DOHH2 (cell line): ENCODE results near the gene MSH5.

ENCODE experiments used
- H3F3A ChIP-seq: fragments of 200-600 bp; sonication (generic), shearing (Covaris generic); 2 replicates; pipeline ENCODE4 v1.6.0; 2016; ENCODE audit warnings: antibody characterized with exemption, mild to moderate bottlenecking; ENCODE audit not compliant: control insufficient read depth, insufficient read depth
- H3K27ac ChIP-seq: fragments of 200-600 bp; sonication (generic); 2 replicates; pipeline ENCODE4 v1.5.1; 2014; ENCODE audit warnings: low read depth, mild to moderate bottlenecking, low read length, moderate library complexity
- H3K27me3 ChIP-seq: fragments of 200-600 bp; sonication (generic); 2 replicates; pipeline ENCODE4 v1.6.1; 2014; ENCODE audit warnings: mild to moderate bottlenecking, low read length, mixed read lengths; ENCODE audit not compliant: control insufficient read depth
- H3K36me3 ChIP-seq: fragments of 200-600 bp; sonication (generic); 2 replicates; pipeline ENCODE4 v1.6.1; 2014; ENCODE audit warnings: mild to moderate bottlenecking, low read length, moderate library complexity, mixed read lengths; ENCODE audit not compliant: control insufficient read depth
- H3K4me1 ChIP-seq: fragments of 200-600 bp; sonication (generic); 2 replicates; pipeline ENCODE4 v1.6.1; 2014; ENCODE audit warnings: mild to moderate bottlenecking, low read length, mixed read lengths; ENCODE audit not compliant: control insufficient read depth
- H3K4me2 ChIP-seq: fragments of 200-600 bp; sonication (generic); 2 replicates; pipeline ENCODE4 v1.6.0; 2014; ENCODE audit warnings: mild to moderate bottlenecking, low read length, moderate library complexity
- H3K4me3 ChIP-seq: fragments of 200-600 bp; sonication (generic); 2 replicates; pipeline ENCODE4 v1.5.1; 2014; ENCODE audit warnings: mild to moderate bottlenecking, low read length, mixed read lengths
- H3K79me2 ChIP-seq: fragments of 200-600 bp; sonication (generic); 2 replicates; pipeline ENCODE4 v1.6.1; 2014; ENCODE audit warnings: mild to moderate bottlenecking, low read length, mixed read lengths; ENCODE audit not compliant: control insufficient read depth
- H3K9me2 ChIP-seq: fragments of 200-600 bp; sonication (generic); replicated peaks from 2 replicates; pipeline ENCODE4 v1.6.1; 2014; ENCODE audit warnings: mild to moderate bottlenecking, low read length, mixed read lengths; ENCODE audit not compliant: control insufficient read depth
- H3K9me3 ChIP-seq: fragments of 200-600 bp; sonication (generic); 2 replicates; pipeline ENCODE4 v1.6.1; 2014; ENCODE audit warnings: antibody characterized with exemption, low read length, mixed read lengths; ENCODE audit not compliant: control insufficient read depth, insufficient read depth
- H4K20me1 ChIP-seq: fragments of 200-600 bp; sonication (generic); 2 replicates; pipeline ENCODE4 v1.6.0; 2014; ENCODE audit warnings: low read depth, mild to moderate bottlenecking, antibody characterized with exemption, low read length, moderate library complexity; ENCODE audit not compliant: control insufficient read depth, insufficient read depth
- CTCF ChIP-seq: fragments of 200-600 bp; sonication (generic); IDR thresholded peaks from one replicate; pipeline ENCODE4 v1.5.1; 2014; ENCODE audit warnings: antibody characterized with exemption, mild to moderate bottlenecking, low read depth, low read length; ENCODE audit not compliant: poor library complexity, severe bottlenecking
- EZH2phosphoT487 ChIP-seq: fragments of 200-600 bp; sonication (generic); IDR thresholded peaks from 2 replicates; pipeline ENCODE4 v1.6.1; 2017; ENCODE audit warnings: borderline replicate concordance, mild to moderate bottlenecking, antibody characterized with exemption, low read length, moderate library complexity, mixed read lengths

The MSH5 gene

DNA sequence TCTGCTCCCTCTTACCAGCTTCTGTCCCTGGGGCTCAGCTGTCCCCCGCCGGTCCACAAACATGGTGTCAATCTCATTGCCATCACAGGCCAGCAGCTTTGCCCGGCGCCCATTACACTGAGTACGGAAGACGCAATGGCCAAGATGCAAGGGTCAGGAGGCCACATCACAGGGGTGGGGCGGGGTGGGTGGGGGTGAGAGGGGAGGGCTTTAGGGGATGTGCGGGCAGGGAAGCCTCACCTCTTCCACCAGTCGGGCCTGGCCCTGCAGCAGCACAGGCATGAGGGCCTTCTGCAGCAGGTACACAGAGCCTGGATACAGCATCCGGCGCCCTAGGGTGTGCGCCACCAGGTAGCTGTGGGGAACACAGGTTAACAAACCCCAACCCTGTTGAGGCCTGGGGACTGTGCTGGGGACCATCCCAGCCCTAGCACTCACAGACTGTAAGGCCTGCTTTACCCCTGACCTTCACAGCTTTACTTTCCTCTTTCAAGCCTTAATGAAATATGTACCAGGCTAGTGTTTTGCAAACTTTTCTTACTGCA, 48.2 kb upstream of the MSH5 start:
- H3K27me3 ChIP-seq, result no peaks in the 10 kb centered on the region
- H3K27ac ChIP-seq, result no peak overlapping the region
- no peaks in the 10 kb centered on the region for H4K20me1 ChIP-seq
- H3K4me2 ChIP-seq, result no peak overlapping the region
- no peak overlapping the region for H3K4me3 ChIP-seq
- H3K79me2 ChIP-seq, result no peaks in the 10 kb centered on the region
- H3F3A ChIP-seq, result no peaks in the 10 kb centered on the region; the same call in 1 of the 2 replicates
- peaks cover 15% of the 10 kb centered on the region for H3K4me1 ChIP-seq
- H3K36me3 ChIP-seq, result peaks cover 60% of the 10 kb centered on the region
- TF ChIP-seq CTCF (no peak), EZH2phosphoT487 (no peak)
- H3K9me3 ChIP-seq, result no peaks in the 10 kb centered on the region
- no peaks in the 10 kb centered on the region for H3K9me2 ChIP-seq

- Histone ChIP-seq H3K79me2 (no peaks in the 10 kb centered on the region), H3F3A (no peaks in the 10 kb centered on the region), H3K27ac (no peak overlapping the region), H4K20me1 (no peaks in the 10 kb centered on the region), H3K9me3 (no peaks in the 10 kb centered on the region), H3K4me2 (no peak overlapping the region), H3K4me1 (peaks cover 15% of the 10 kb centered on the region), H3K4me3 (no peak overlapping the region), H3K9me2 (no peaks in the 10 kb centered on the region), H3K27me3 (no peaks in the 10 kb centered on the region), H3K36me3 (peaks cover 62% of the 10 kb centered on the region)
- TF ChIP-seq CTCF (no peak), EZH2phosphoT487 (no peak)
Measured at GRCh38 chr6:31692353-31692752, 47.5 kb upstream of the MSH5 start.

GRCh38 chr6:31692886-31693285, 46.9 kb upstream of the MSH5 start:
- TF ChIP-seq CTCF (no peak), EZH2phosphoT487 (no peak)
- peaks cover 15% of the 10 kb centered on the region for H3K4me1 ChIP-seq
- H3K27me3 ChIP-seq, result no peaks in the 10 kb centered on the region
- peaks cover 62% of the 10 kb centered on the region for H3K36me3 ChIP-seq
- no peaks in the 10 kb centered on the region for H3K9me3 ChIP-seq
- no peaks in the 10 kb centered on the region for H4K20me1 ChIP-seq
- no peak overlapping the region for H3K4me3 ChIP-seq
- no peaks in the 10 kb centered on the region for H3K79me2 ChIP-seq
- peaks cover 4% of the 10 kb centered on the region for H3F3A ChIP-seq
- no peak overlapping the region for H3K4me2 ChIP-seq
- H3K9me2 ChIP-seq, result no peaks in the 10 kb centered on the region
- no peak overlapping the region for H3K27ac ChIP-seq
